Endothelial cell of umbilical vein (primary cell): ENCODE results near the gene WNT7B. TPM values are rescaled to one million over a fixed set of nuclear protein-coding genes. Genes with fewer than 3 reads are reported as not detected.

Source experiments
- BruUV-seq: library from RNA; stranded (reverse); fragments of 400-500 nt; replicated peaks from 2 replicates; lab custom pipeline; 2021; lab: Mats Ljungman, UMichigan
- CTCF ChIA-PET: fragments of 300-600, 350-600 bp; sonication (Branson Sonifier 250); formaldehyde crosslinking; loops from one replicate; lab custom pipeline; 2021; ENCODE audit warnings: antibody characterized with exemption, inconsistent platforms; lab: Charles Lee
- POLR2A ChIA-PET: fragments of 300-600, 350-600 bp; sonication (Branson Sonifier 250); formaldehyde crosslinking; loops from one replicate; lab custom pipeline; 2021; ENCODE audit warnings: antibody characterized with exemption, inconsistent platforms; lab: Charles Lee
- DNase-seq: peaks from one replicate; pipeline ENCODE4 v3.0.0-alpha.2; 2011; ENCODE audit warnings: low read depth, low spot score
- FAIRE-seq: peaks from 2 replicates; lab custom pipeline; 2011; peaks lifted over from hg19 to GRCh38; lab: Jason Lieb, UNC
- H2AFZ ChIP-seq: 2 replicates; pipeline ENCODE4 v1.6.0; 2012; ENCODE audit warnings: low read depth, low read length, control low read depth, inconsistent platforms
- H3K27ac ChIP-seq: 2 replicates; pipeline ENCODE4 v1.5.1; 2011; ENCODE audit warnings: low read depth, mild to moderate bottlenecking, control low read depth, low read length, moderate library complexity; ENCODE audit not compliant: insufficient read depth
- H3K27me3 ChIP-seq, 2 experiments: 2 replicates each; pipeline versions ENCODE4 v1.6.0 to v1.6.1; 2011; ENCODE audit warnings: low read length in 2 of 2, mixed read lengths in 1 of 2; ENCODE audit not compliant: control insufficient read depth in 2 of 2, insufficient read depth in 2 of 2
- H3K36me3 ChIP-seq, 2 experiments: 2 replicates in 1 of 2; 3 replicates in 1 of 2; pipeline ENCODE4 v1.5.1; 2011; ENCODE audit warnings: low read length in 2 of 2, mild to moderate bottlenecking in 1 of 2, moderate library complexity in 1 of 2; ENCODE audit not compliant: control insufficient read depth in 2 of 2, insufficient read depth in 2 of 2; ENCODE audit errors: extremely low read depth in 1 of 2
- H3K4me1 ChIP-seq: 3 replicates; pipeline ENCODE4 v1.5.1; 2011; ENCODE audit warnings: mild to moderate bottlenecking, low read length; ENCODE audit not compliant: control insufficient read depth, insufficient read depth; ENCODE audit errors: extremely low read depth
- H3K4me2 ChIP-seq: 2 replicates; pipeline ENCODE4 v1.6.1; 2011; ENCODE audit warnings: low read length, control low read depth, mixed read lengths; ENCODE audit not compliant: insufficient read depth
- H3K4me3 ChIP-seq, 3 experiments: fragments of 200-600 bp in 1 of 3; sonication (generic), shearing (Covaris generic) in 1 of 3; replicated peaks in 1 of 3; 2 replicates each; pipeline ENCODE4 v1.5.1; 2011 to 2016; ENCODE audit warnings: control low read depth in 3 of 3, low read length in 3 of 3, mild to moderate bottlenecking in 2 of 3, inconsistent platforms in 1 of 3, low read depth in 1 of 3, moderate library complexity in 1 of 3; ENCODE audit not compliant: insufficient read depth in 1 of 3
- H3K79me2 ChIP-seq: 2 replicates; pipeline ENCODE4 v1.6.0; 2012; ENCODE audit warnings: low read length, inconsistent platforms; ENCODE audit not compliant: control insufficient read depth, insufficient read depth
- H3K9ac ChIP-seq: replicated peaks from 2 replicates; pipeline ENCODE3; 2011; ENCODE audit warnings: low read length, control low read depth; ENCODE audit not compliant: insufficient read depth; ENCODE audit errors: extremely low read depth
- H3K9me1 ChIP-seq: replicated peaks from 3 replicates; pipeline ENCODE4 v1.6.0; 2011; ENCODE audit warnings: mild to moderate bottlenecking, low read length; ENCODE audit not compliant: control insufficient read depth, insufficient read depth; ENCODE audit errors: extremely low read depth
- H3K9me3 ChIP-seq: replicated peaks from 2 replicates; pipeline ENCODE4 v1.5.1; 2012; ENCODE audit warnings: low read length, inconsistent platforms; ENCODE audit not compliant: control insufficient read depth, insufficient read depth
- H4K20me1 ChIP-seq: replicated peaks from 2 replicates; pipeline ENCODE3; 2011; ENCODE audit warnings: mild to moderate bottlenecking, low read length; ENCODE audit not compliant: control insufficient read depth, insufficient read depth; ENCODE audit errors: extremely low read depth
- CTCF ChIP-seq, 2 donors: IDR thresholded peaks; 1 replicate in 1 of 2; 2 replicates in 1 of 2; pipeline ENCODE4 v1.5.1; 2011; ENCODE audit warnings: low read length in 2 of 2, mild to moderate bottlenecking in 2 of 2, moderate library complexity in 2 of 2, control low read depth in 1 of 2, inconsistent platforms in 1 of 2, low read depth in 1 of 2; ENCODE audit not compliant: insufficient read depth in 1 of 2; ENCODE audit errors: extremely low read depth in 1 of 2
- EZH2 ChIP-seq: IDR thresholded peaks from 2 replicates; pipeline ENCODE4 v1.6.1; 2012; ENCODE audit warnings: borderline replicate concordance, low read depth, mild to moderate bottlenecking, moderate library complexity, low read length, inconsistent platforms; ENCODE audit not compliant: severe bottlenecking
- FOS ChIP-seq: IDR thresholded peaks from 2 replicates; pipeline ENCODE4 v1.6.1; 2011; ENCODE audit warnings: mild to moderate bottlenecking, low read length, moderate library complexity, borderline replicate concordance; ENCODE audit not compliant: insufficient read depth
- GATA2 ChIP-seq: IDR thresholded peaks from 2 replicates; pipeline ENCODE4 v1.7.0; 2011; ENCODE audit warnings: low read depth, mild to moderate bottlenecking, moderate library complexity, mixed read lengths, low read length; ENCODE audit not compliant: insufficient read length, insufficient read depth
- JUN ChIP-seq: IDR thresholded peaks from 2 replicates; pipeline ENCODE4 v1.6.1; 2011; ENCODE audit warnings: borderline replicate concordance, low read depth; ENCODE audit not compliant: insufficient read length, insufficient read depth
- MAX ChIP-seq: IDR thresholded peaks from 2 replicates; pipeline ENCODE4 v1.6.1; 2011; ENCODE audit not compliant: insufficient read depth, insufficient read length
- MYC ChIP-seq: IDR thresholded peaks from one replicate; pipeline ENCODE4 v1.6.1; 2011; ENCODE audit warnings: mild to moderate bottlenecking, low read depth, low read length
- POLR2A ChIP-seq: IDR thresholded peaks from 2 replicates; pipeline ENCODE4 v1.6.1; 2012; ENCODE audit warnings: low read depth, mild to moderate bottlenecking, control low read depth, low read length
- POLR2AphosphoS5 ChIP-seq: IDR thresholded peaks from 2 replicates; pipeline ENCODE4 v1.6.1; 2012; ENCODE audit warnings: low read depth, mild to moderate bottlenecking, control low read depth, low read length, moderate library complexity; ENCODE audit not compliant: insufficient read depth
- dilution Hi-C: fragments of 300-500 bp; cut with MboI; formaldehyde crosslinking; loops from one replicate; pipeline ENCODE4 v1.15.0; 2019; ENCODE audit warnings: low sequenced_read_pairs; ENCODE audit not compliant: extremely low pct_ligation_motif_present
- intact Hi-C: fragments of 100-400 bp; cut with micrococcal nuclease; formaldehyde crosslinking; loops from one replicate; pipeline ENCODE4 v1.10.0; 2022
- polyA plus RNA-seq, 4 experiments: library from polyadenylated mRNA; depleted of rRNA in 3 of 4; stranded (reverse) in 3 of 4; unstranded in 1 of 4; fragments of >200 nt; gene quantifications; 2 replicates each; pipeline versions ENCODE4 v1.2.1 to v1.2.3, GENCODE V29; 2011 to 2012; ENCODE audit warnings: missing spikeins in 1 of 4
- total RNA-seq: library from RNA; stranded (reverse); gene quantifications from 2 replicates; pipeline ENCODE4 v1.2.3, GENCODE V29; 2021

The WNT7B gene
- total and polyA plus RNA-seq, 2 donors (not counting 3 experiments of a cell fraction or from before 2014, with no cell fraction given), result not detected

- dilution Hi-C loops (no loop called here), intact Hi-C loops (no loop called here)
- no peak for TF ChIP-seq GATA2
- TF ChIP-seq POLR2A, result no peak
- TF ChIP-seq JUN, result no peak
- TF ChIP-seq MAX, result no peak
- TF ChIP-seq POLR2AphosphoS5, result no peak
- TF ChIP-seq FOS, result no peak
- TF ChIP-seq EZH2, result no peak
- TF ChIP-seq CTCF (IDR thresholded peaks at IDR 0.05; ENCODE audit: extremely low read depth in 1 of 2, insufficient read depth in 1 of 2, low read depth in 1 of 2, low read length in 2 of 2), result no peak
- TF ChIP-seq MYC, result no peak
- ChIA-PET CTCF (no interaction called here), POLR2A (no interaction called here)
- Histone ChIP-seq H3K4me3 (no peak overlapping the region), H2AFZ (no peak overlapping the region), H4K20me1 (no peaks in the 10 kb centered on the region), H3K79me2 (no peaks in the 10 kb centered on the region), H3K9me1 (no peaks in the 10 kb centered on the region), H3K36me3 (no peaks in the 10 kb centered on the region), H3K4me2 (no peak overlapping the region), H3K27ac (no peak overlapping the region), H3K4me1 (no peaks in the 10 kb centered on the region), H3K9ac (no peak overlapping the region), H3K9me3 (no peaks in the 10 kb centered on the region), H3K27me3 (no peaks in the 10 kb centered on the region)
- no TSS peak for BruUV-seq
- DNase-seq (no peak), FAIRE-seq (no peak)
Observed at GRCh38 chr22:45923835-45924234, 53.1 kb downstream of the WNT7B start.
